ENCODE results near the gene ZNF804B. TPM values are rescaled to one million over a fixed set of nuclear protein-coding genes. Genes with fewer than 3 reads are reported as not detected.
A peak's percentile ranks its signal among the peaks of the same experiment; 100 is the strongest.

The ZNF804B gene
- total and polyA plus RNA-seq, 4 donors, result not detected

GRCh38 chr7:88910516-88910915 is 151.0 kb downstream of the ZNF804B start:
- H3K27ac ChIP-seq (ENCODE audit: low read depth in 1 of 2, low read length in 2 of 2), result no peak overlapping the region
- no peaks in the 10 kb centered on the region for H3K9me3 ChIP-seq (ENCODE audit: control insufficient read depth in 4 of 4, low read length in 3 of 4)
- DNase-seq (ENCODE audit: low spot score), result no peak
- H3K4me3 ChIP-seq (ENCODE audit: low read depth in 1 of 3, low read length in 3 of 3), result no peak overlapping the region
- WGBS, result 89% methylated on average over 2 of the region's 2 CpGs
- TF ChIP-seq, protein P1, sequence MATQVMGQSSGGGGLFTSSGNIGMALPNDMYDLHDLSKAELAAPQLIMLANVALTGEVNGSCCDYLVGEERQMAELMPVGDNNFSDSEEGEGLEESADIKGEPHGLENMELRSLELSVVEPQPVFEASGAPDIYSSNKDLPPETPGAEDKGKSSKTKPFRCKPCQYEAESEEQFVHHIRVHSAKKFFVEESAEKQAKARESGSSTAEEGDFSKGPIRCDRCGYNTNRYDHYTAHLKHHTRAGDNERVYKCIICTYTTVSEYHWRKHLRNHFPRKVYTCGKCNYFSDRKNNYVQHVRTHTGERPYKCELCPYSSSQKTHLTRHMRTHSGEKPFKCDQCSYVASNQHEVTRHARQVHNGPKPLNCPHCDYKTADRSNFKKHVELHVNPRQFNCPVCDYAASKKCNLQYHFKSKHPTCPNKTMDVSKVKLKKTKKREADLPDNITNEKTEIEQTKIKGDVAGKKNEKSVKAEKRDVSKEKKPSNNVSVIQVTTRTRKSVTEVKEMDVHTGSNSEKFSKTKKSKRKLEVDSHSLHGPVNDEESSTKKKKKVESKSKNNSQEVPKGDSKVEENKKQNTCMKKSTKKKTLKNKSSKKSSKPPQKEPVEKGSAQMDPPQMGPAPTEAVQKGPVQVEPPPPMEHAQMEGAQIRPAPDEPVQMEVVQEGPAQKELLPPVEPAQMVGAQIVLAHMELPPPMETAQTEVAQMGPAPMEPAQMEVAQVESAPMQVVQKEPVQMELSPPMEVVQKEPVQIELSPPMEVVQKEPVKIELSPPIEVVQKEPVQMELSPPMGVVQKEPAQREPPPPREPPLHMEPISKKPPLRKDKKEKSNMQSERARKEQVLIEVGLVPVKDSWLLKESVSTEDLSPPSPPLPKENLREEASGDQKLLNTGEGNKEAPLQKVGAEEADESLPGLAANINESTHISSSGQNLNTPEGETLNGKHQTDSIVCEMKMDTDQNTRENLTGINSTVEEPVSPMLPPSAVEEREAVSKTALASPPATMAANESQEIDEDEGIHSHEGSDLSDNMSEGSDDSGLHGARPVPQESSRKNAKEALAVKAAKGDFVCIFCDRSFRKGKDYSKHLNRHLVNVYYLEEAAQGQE (IDR thresholded peaks at IDR 0.05), result no peak
- no peak for TF ChIP-seq RAD21 (IDR thresholded peaks at IDR 0.05)
- TF ChIP-seq TAF1 (conservative IDR thresholded peaks at IDR 0.05), result no peak
- no peak for TF ChIP-seq GABPA (IDR thresholded peaks at IDR 0.05 in 1 of 2, conservative IDR thresholded peaks at IDR 0.05 in 1 of 2)
- TF ChIP-seq, protein P2, sequence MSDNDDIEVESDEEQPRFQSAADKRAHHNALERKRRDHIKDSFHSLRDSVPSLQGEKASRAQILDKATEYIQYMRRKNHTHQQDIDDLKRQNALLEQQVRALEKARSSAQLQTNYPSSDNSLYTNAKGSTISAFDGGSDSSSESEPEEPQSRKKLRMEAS (IDR thresholded peaks at IDR 0.05), result no peak
- TF ChIP-seq, protein P3, sequence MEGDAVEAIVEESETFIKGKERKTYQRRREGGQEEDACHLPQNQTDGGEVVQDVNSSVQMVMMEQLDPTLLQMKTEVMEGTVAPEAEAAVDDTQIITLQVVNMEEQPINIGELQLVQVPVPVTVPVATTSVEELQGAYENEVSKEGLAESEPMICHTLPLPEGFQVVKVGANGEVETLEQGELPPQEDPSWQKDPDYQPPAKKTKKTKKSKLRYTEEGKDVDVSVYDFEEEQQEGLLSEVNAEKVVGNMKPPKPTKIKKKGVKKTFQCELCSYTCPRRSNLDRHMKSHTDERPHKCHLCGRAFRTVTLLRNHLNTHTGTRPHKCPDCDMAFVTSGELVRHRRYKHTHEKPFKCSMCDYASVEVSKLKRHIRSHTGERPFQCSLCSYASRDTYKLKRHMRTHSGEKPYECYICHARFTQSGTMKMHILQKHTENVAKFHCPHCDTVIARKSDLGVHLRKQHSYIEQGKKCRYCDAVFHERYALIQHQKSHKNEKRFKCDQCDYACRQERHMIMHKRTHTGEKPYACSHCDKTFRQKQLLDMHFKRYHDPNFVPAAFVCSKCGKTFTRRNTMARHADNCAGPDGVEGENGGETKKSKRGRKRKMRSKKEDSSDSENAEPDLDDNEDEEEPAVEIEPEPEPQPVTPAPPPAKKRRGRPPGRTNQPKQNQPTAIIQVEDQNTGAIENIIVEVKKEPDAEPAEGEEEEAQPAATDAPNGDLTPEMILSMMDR (IDR thresholded peaks at IDR 0.05; ENCODE audit: low read depth, low read length, missing input control), result no peak
- no peak for TF ChIP-seq HNF4G (IDR thresholded peaks at IDR 0.05)
- TF ChIP-seq NR2F2 (IDR thresholded peaks at IDR 0.05), result no peak
- TF ChIP-seq RXRA (IDR thresholded peaks at IDR 0.05), result no peak
- TF ChIP-seq JUND (IDR thresholded peaks at IDR 0.05), result no peak
- no peak for TF ChIP-seq ATF3 (IDR thresholded peaks at IDR 0.05)
- no peak for TF ChIP-seq YY1 (IDR thresholded peaks at IDR 0.05)
- TF ChIP-seq FOXA2 (IDR thresholded peaks at IDR 0.05), result no peak
- TF ChIP-seq EGR1 (IDR thresholded peaks at IDR 0.05; ENCODE audit: low read depth in 2 of 2), result no peak
- TF ChIP-seq HNF4A (conservative IDR thresholded peaks at IDR 0.05), result no peak
- TF ChIP-seq SP1 (IDR thresholded peaks at IDR 0.05), result no peak
- H3K36me3 ChIP-seq (ENCODE audit: control insufficient read depth in 4 of 4, insufficient read depth in 3 of 4, low read depth in 1 of 4, low read length in 3 of 4), result no peaks in the 10 kb centered on the region
- no peaks in the 10 kb centered on the region for H3K4me1 ChIP-seq (ENCODE audit: control insufficient read depth in 4 of 4, insufficient read depth in 4 of 4, low read length in 3 of 4)
- H3K27me3 ChIP-seq (ENCODE audit: control insufficient read depth in 4 of 4, insufficient read depth in 4 of 4, low read length in 3 of 4), result no peaks in the 10 kb centered on the region
- no peak overlapping the region for H3K9ac ChIP-seq (ENCODE audit: low read depth in 1 of 2, low read length in 2 of 2)

- Histone ChIP-seq H3K4me3 (ENCODE audit: low read depth in 1 of 3, low read length in 3 of 3) (no peak overlapping the region), H3K27ac (ENCODE audit: low read depth in 1 of 2, low read length in 2 of 2) (no peak overlapping the region), H3K9me3 (ENCODE audit: control insufficient read depth in 4 of 4, low read length in 3 of 4) (no peaks in the 10 kb centered on the region), H3K4me1 (ENCODE audit: control insufficient read depth in 4 of 4, insufficient read depth in 4 of 4, low read length in 3 of 4) (no peaks in the 10 kb centered on the region), H3K27me3 (ENCODE audit: control insufficient read depth in 4 of 4, insufficient read depth in 4 of 4, low read length in 3 of 4) (no peaks in the 10 kb centered on the region), H3K36me3 (ENCODE audit: control insufficient read depth in 4 of 4, insufficient read depth in 3 of 4, low read depth in 1 of 4, low read length in 3 of 4) (no peaks in the 10 kb centered on the region), H3K9ac (ENCODE audit: low read depth in 1 of 2, low read length in 2 of 2) (no peak overlapping the region)
- no peak for TF ChIP-seq FOXA1 (IDR thresholded peaks at IDR 0.05)
- peak; percentile 13 for TF ChIP-seq FOXA2 (IDR thresholded peaks at IDR 0.05)
- 24% methylated on average over 2 of the region's 2 CpGs for WGBS
- DNase-seq (ENCODE audit: low spot score), result no peak
Measured at GRCh38 chr7:88912852-88913251, 153.4 kb downstream of the ZNF804B start.

Measured in liver (tissue), 9 donors.